ENCODE measurements around the gene TRMT112.

TRMT112 gene

GRCh38 chr11:64333556-64333955 is 16.2 kb upstream of the TRMT112 start:
- Histone ChIP-seq H3K9ac (ENCODE audit: low read length) (no peak overlapping the region), H3K9me3 (ENCODE audit: low read length) (no peaks in the 10 kb centered on the region), H3K27me3 (ENCODE audit: insufficient read depth, low read length) (no peaks in the 10 kb centered on the region), H3K9me2 (ENCODE audit: low read depth, low read length) (no peaks in the 10 kb centered on the region), H3K36me3 (ENCODE audit: insufficient read depth, low read length) (peaks cover 9% of the 10 kb centered on the region; the same call in 1 of the 2 replicates), H3K27ac (ENCODE audit: low read depth, low read length, poor library complexity, severe bottlenecking) (no peak overlapping the region), H3K4me3 (ENCODE audit: low read depth, low read length, poor library complexity, severe bottlenecking) (no peak overlapping the region), H3K4me2 (ENCODE audit: low read length) (no peak overlapping the region), H3K79me2 (ENCODE audit: insufficient read depth, low read length) (no peaks in the 10 kb centered on the region), H4K20me1 (ENCODE audit: insufficient read depth, low read length) (no peaks in the 10 kb centered on the region), H2AFZ (ENCODE audit: low read length) (no peak overlapping the region), H3K4me1 (ENCODE audit: insufficient read depth, low read length, severe bottlenecking) (peaks cover 17% of the 10 kb centered on the region), H3F3A (ENCODE audit: insufficient read depth, low read length) (no peaks in the 10 kb centered on the region)
- TF ChIP-seq EZH2 (IDR thresholded peaks at IDR 0.05; ENCODE audit: borderline replicate concordance, low read length) (no peak), CTCF (IDR thresholded peaks at IDR 0.05; ENCODE audit: low read length) (no peak)

- H3K4me2 ChIP-seq (ENCODE audit: low read length): 0 out of 2 replicates have a peak overlapping the region, but pooled peaks have one; percentile 6
- H3K27ac ChIP-seq (ENCODE audit: low read depth, low read length, poor library complexity, severe bottlenecking): no peak overlapping the region
- no peaks in the 10 kb centered on the region for H3K9me3 ChIP-seq (ENCODE audit: low read length)
- H3F3A ChIP-seq (ENCODE audit: insufficient read depth, low read length): no peaks in the 10 kb centered on the region
- H3K9me2 ChIP-seq (ENCODE audit: low read depth, low read length): no peaks in the 10 kb centered on the region
- no peaks in the 10 kb centered on the region for H4K20me1 ChIP-seq (ENCODE audit: insufficient read depth, low read length)
- H3K4me3 ChIP-seq (ENCODE audit: low read depth, low read length, poor library complexity, severe bottlenecking): no peak overlapping the region
- no peak overlapping the region; the same call in 1 of the 2 replicates for H3K9ac ChIP-seq (ENCODE audit: low read length)
- no peaks in the 10 kb centered on the region for H3K79me2 ChIP-seq (ENCODE audit: insufficient read depth, low read length)
- H3K4me1 ChIP-seq (ENCODE audit: insufficient read depth, low read length, severe bottlenecking): peaks cover 17% of the 10 kb centered on the region
- H3K27me3 ChIP-seq (ENCODE audit: insufficient read depth, low read length): peaks cover 4% of the 10 kb centered on the region; the same call in 1 of the 2 replicates
- no peak overlapping the region for H2AFZ ChIP-seq (ENCODE audit: low read length)
- no peaks in the 10 kb centered on the region for H3K36me3 ChIP-seq (ENCODE audit: insufficient read depth, low read length)
- TF ChIP-seq CTCF (IDR thresholded peaks at IDR 0.05; ENCODE audit: low read length) (peak; percentile 63), EZH2 (IDR thresholded peaks at IDR 0.05; ENCODE audit: borderline replicate concordance, low read length) (no peak)
Measured at GRCh38 chr11:64331569-64332371, 14.4 kb upstream of the TRMT112 start.

- H3K79me2 ChIP-seq (ENCODE audit: insufficient read depth, low read length): no peaks in the 10 kb centered on the region
- H3K4me2 ChIP-seq (ENCODE audit: low read length): no peak overlapping the region
- no peaks in the 10 kb centered on the region for H3K9me3 ChIP-seq (ENCODE audit: low read length)
- no peaks in the 10 kb centered on the region for H3K36me3 ChIP-seq (ENCODE audit: insufficient read depth, low read length)
- H3K27ac ChIP-seq (ENCODE audit: low read depth, low read length, poor library complexity, severe bottlenecking): no peak overlapping the region
- H3K27me3 ChIP-seq (ENCODE audit: insufficient read depth, low read length): peaks cover 4% of the 10 kb centered on the region; the same call in 1 of the 2 replicates
- TF ChIP-seq EZH2 (IDR thresholded peaks at IDR 0.05; ENCODE audit: borderline replicate concordance, low read length) (no peak), CTCF (IDR thresholded peaks at IDR 0.05; ENCODE audit: low read length) (no peak)
- no peaks in the 10 kb centered on the region for H4K20me1 ChIP-seq (ENCODE audit: insufficient read depth, low read length)
- no peaks in the 10 kb centered on the region for H3F3A ChIP-seq (ENCODE audit: insufficient read depth, low read length)
- H3K9ac ChIP-seq (ENCODE audit: low read length): no peak overlapping the region
- H3K4me3 ChIP-seq (ENCODE audit: low read depth, low read length, poor library complexity, severe bottlenecking): no peak overlapping the region
- no peak overlapping the region for H2AFZ ChIP-seq (ENCODE audit: low read length)
- H3K9me2 ChIP-seq (ENCODE audit: low read depth, low read length): no peaks in the 10 kb centered on the region
- H3K4me1 ChIP-seq (ENCODE audit: insufficient read depth, low read length, severe bottlenecking): peaks cover 17% of the 10 kb centered on the region
Measured at GRCh38 chr11:64330888-64331287, 13.5 kb upstream of the TRMT112 start.
